Muscle layer of duodenum (tissue), 2 donors: ENCODE measurements around the gene IFI27L1.

Experiments used
- H3K27ac ChIP-seq: one replicate; pipeline ENCODE4 v1.7.0; 2013; ENCODE audit warnings: mild to moderate bottlenecking, low read length
- H3K27me3 ChIP-seq: one replicate; pipeline ENCODE4 v1.7.0; 2013; ENCODE audit warnings: low read depth, mild to moderate bottlenecking, control low read depth, low read length
- H3K36me3 ChIP-seq, 2 donors: one replicate each; pipeline ENCODE4 v1.7.0; 2013; ENCODE audit warnings: low read length in 2 of 2, control low read depth in 1 of 2, mild to moderate bottlenecking in 1 of 2; ENCODE audit not compliant: insufficient read depth in 2 of 2, control insufficient read depth in 1 of 2
- H3K4me1 ChIP-seq, 2 donors: one replicate each; pipeline ENCODE4 v1.7.0; 2013; ENCODE audit warnings: low read length in 2 of 2, mild to moderate bottlenecking in 2 of 2, control low read depth in 1 of 2, moderate library complexity in 1 of 2; ENCODE audit not compliant: insufficient read depth in 2 of 2, control insufficient read depth in 1 of 2
- H3K4me3 ChIP-seq, 2 donors: one replicate each; pipeline ENCODE4 v1.7.0; 2013; ENCODE audit warnings: low read length in 2 of 2, low read depth in 1 of 2, mild to moderate bottlenecking in 1 of 2
- H3K9me3 ChIP-seq, 2 donors: one replicate each; pipeline ENCODE4 v1.7.0; 2013; ENCODE audit warnings: low read length in 2 of 2, control low read depth in 1 of 2, mild to moderate bottlenecking in 1 of 2; ENCODE audit not compliant: control insufficient read depth in 1 of 2
- donor health status: healthy.

The IFI27L1 gene

GRCh38 chr14:94089479-94089878 is 8.4 kb downstream of the IFI27L1 start:
- Histone ChIP-seq H3K27ac (no peak overlapping the region), H3K4me3 (no peak overlapping the region), H3K36me3 (no peaks in the 10 kb centered on the region), H3K27me3 (no peaks in the 10 kb centered on the region), H3K9me3 (no peaks in the 10 kb centered on the region), H3K4me1 (no peaks in the 10 kb centered on the region)

GRCh38 chr14:94093418-94093817 is 12.3 kb downstream of the IFI27L1 start:
- H3K27ac ChIP-seq, result no peak overlapping the region
- H3K9me3 ChIP-seq, result no peaks in the 10 kb centered on the region
- no peak overlapping the region for H3K4me3 ChIP-seq

GRCh38 chr14:94097091-94097490 is 16.0 kb downstream of the IFI27L1 start:
- Histone ChIP-seq H3K9me3 (no peaks in the 10 kb centered on the region), H3K4me1 (no peaks in the 10 kb centered on the region), H3K27ac (no peak overlapping the region), H3K36me3 (no peaks in the 10 kb centered on the region), H3K27me3 (no peaks in the 10 kb centered on the region), H3K4me3 (no peak overlapping the region)

More at GRCh38 chr14:94093418-94093817, 12.3 kb downstream of the IFI27L1 start:
- no peaks in the 10 kb centered on the region for H3K36me3 ChIP-seq
- H3K27me3 ChIP-seq, result no peaks in the 10 kb centered on the region
- no peaks in the 10 kb centered on the region for H3K4me1 ChIP-seq

GRCh38 chr14:94098326-94098992 is 17.3 kb downstream of the IFI27L1 start:
- Histone ChIP-seq H3K4me3 (no peak overlapping the region), H3K36me3 (no peaks in the 10 kb centered on the region), H3K27me3 (no peaks in the 10 kb centered on the region), H3K9me3 (no peaks in the 10 kb centered on the region), H3K27ac (no peak overlapping the region), H3K4me1 (no peaks in the 10 kb centered on the region)

GRCh38 chr14:94099006-94099405 is 17.9 kb downstream of the IFI27L1 start:
- H3K9me3 ChIP-seq, result no peaks in the 10 kb centered on the region

GRCh38 chr14:94100847-94101246 is 19.7 kb downstream of the IFI27L1 start:
- Histone ChIP-seq H3K4me1 (no peaks in the 10 kb centered on the region), H3K27me3 (no peaks in the 10 kb centered on the region), H3K36me3 (no peaks in the 10 kb centered on the region), H3K27ac (no peak overlapping the region), H3K9me3 (no peaks in the 10 kb centered on the region), H3K4me3 (no peak overlapping the region)

More at GRCh38 chr14:94099006-94099405, 17.9 kb downstream of the IFI27L1 start:
- no peaks in the 10 kb centered on the region for H3K4me1 ChIP-seq
- H3K4me3 ChIP-seq, result no peak overlapping the region
- no peak overlapping the region for H3K27ac ChIP-seq
- no peaks in the 10 kb centered on the region for H3K36me3 ChIP-seq
- H3K27me3 ChIP-seq, result no peaks in the 10 kb centered on the region

GRCh38 chr14:94101748-94102147 is 20.6 kb downstream of the IFI27L1 start:
- Histone ChIP-seq H3K36me3 (no peaks in the 10 kb centered on the region), H3K9me3 (no peaks in the 10 kb centered on the region), H3K27ac (no peak overlapping the region), H3K27me3 (no peaks in the 10 kb centered on the region), H3K4me1 (no peaks in the 10 kb centered on the region), H3K4me3 (no peak overlapping the region)

GRCh38 chr14:94102768-94103482 is 21.8 kb downstream of the IFI27L1 start:
- Histone ChIP-seq H3K4me3 (no peak overlapping the region), H3K36me3 (no peaks in the 10 kb centered on the region), H3K27me3 (no peaks in the 10 kb centered on the region), H3K4me1 (no peaks in the 10 kb centered on the region), H3K9me3 (no peaks in the 10 kb centered on the region), H3K27ac (no peak overlapping the region)

- Histone ChIP-seq H3K36me3 (no peaks in the 10 kb centered on the region), H3K9me3 (no peaks in the 10 kb centered on the region), H3K4me3 (no peak overlapping the region), H3K27me3 (no peaks in the 10 kb centered on the region), H3K4me1 (no peaks in the 10 kb centered on the region), H3K27ac (no peak overlapping the region)
These were observed 22.5 kb downstream of the IFI27L1 start for GRCh38 chr14:94103554-94104150.

- Histone ChIP-seq H3K9me3 (no peaks in the 10 kb centered on the region), H3K4me1 (peaks cover 0 to 3% of the 10 kb centered on the region in 2 donors), H3K27me3 (no peaks in the 10 kb centered on the region), H3K27ac (no peak overlapping the region), H3K36me3 (no peaks in the 10 kb centered on the region), H3K4me3 (no peak overlapping the region)
These were observed 23.6 kb downstream of the IFI27L1 start for GRCh38 chr14:94104731-94105130.

- no peak overlapping the region for H3K4me3 ChIP-seq
- peak overlapping the region; percentile 83 for H3K27ac ChIP-seq
These were observed 28.8 kb downstream of the IFI27L1 start for GRCh38 chr14:94109915-94110250.

More at GRCh38 chr14:94109915-94110250, 28.8 kb downstream of the IFI27L1 start:
- Histone ChIP-seq H3K27me3 (no peaks in the 10 kb centered on the region), H3K9me3 (no peaks in the 10 kb centered on the region), H3K4me1 (peaks cover 2 to 4% of the 10 kb centered on the region in 2 donors), H3K36me3 (no peaks in the 10 kb centered on the region)
